GM12878 (cell line): Measurements from ENCODE around the gene HJV. TPM values are rescaled to one million over a fixed set of nuclear protein-coding genes. Genes with fewer than 3 reads are reported as not detected.

ENCODE experiments used
- ATAC-seq: fragments of 200-7000 bp; cut with Tn5 transposase; 3 replicates; pipeline ENCODE4 v1.9.1; 2020; ENCODE audit warnings: mild to moderate bottlenecking, moderate library complexity
- BruUV-seq: library from RNA; stranded (reverse); fragments of 400-500 nt; replicated peaks from 2 replicates; lab custom pipeline; 2021; lab: Mats Ljungman, UMichigan
- CTCF ChIA-PET: fragments of 300-600 bp; sonication (Branson Sonifier 250); formaldehyde crosslinking; extraction: SDS; loops from one replicate; lab custom pipeline; 2021; ENCODE audit warnings: inconsistent platforms; lab: Yijun Ruan, JAX
- POLR2A ChIA-PET: fragments of 350-600 bp; formaldehyde crosslinking; extraction: SDS; loops from one replicate; lab custom pipeline; 2021; ENCODE audit warnings: inconsistent platforms; lab: Charles Lee
- RAD21 ChIA-PET: fragments of 300-600 bp; sonication (Branson Sonifier 250); formaldehyde crosslinking; loops from one replicate; lab custom pipeline; 2023; ENCODE audit warnings: antibody characterized with exemption; ENCODE audit not compliant: unreplicated experiment; lab: Charles Lee
- SMC1A ChIA-PET: fragments of 300-600 bp; sonication (Branson Sonifier 250); formaldehyde crosslinking; loops from one replicate; lab custom pipeline; 2023; ENCODE audit not compliant: unreplicated experiment, uncharacterized antibody; lab: Charles Lee
- DNase-seq: peaks from one replicate; pipeline ENCODE4 v3.0.0-alpha.2; 2011; ENCODE audit warnings: low read depth, low spot score
- FAIRE-seq: peaks from 3 replicates; lab custom pipeline; 2011; peaks lifted over from hg19 to GRCh38; lab: Jason Lieb, UNC
- H2AFZ ChIP-seq: 2 replicates; pipeline ENCODE4 v1.6.0; 2011; ENCODE audit warnings: low read depth, low read length, control low read depth; ENCODE audit not compliant: control insufficient read depth
- H3K27ac ChIP-seq: 2 replicates; pipeline ENCODE4 v1.5.1; 2011; ENCODE audit warnings: control low read depth; ENCODE audit not compliant: control insufficient read depth, insufficient read depth
- H3K27me3 ChIP-seq, 2 experiments: replicated peaks in 1 of 2; 2 replicates each; pipeline versions ENCODE4 v1.6.0 to v1.6.1; 2011; ENCODE audit warnings: low read length in 1 of 2; ENCODE audit not compliant: control insufficient read depth in 2 of 2, insufficient read depth in 2 of 2
- H3K36me3 ChIP-seq, 2 experiments: 2 replicates each; pipeline ENCODE4 v1.5.1; 2011; ENCODE audit warnings: low read length in 1 of 2; ENCODE audit not compliant: control insufficient read depth in 2 of 2, insufficient read depth in 2 of 2
- H3K4me1 ChIP-seq: 2 replicates; pipeline ENCODE4 v1.6.1; 2011; ENCODE audit warnings: mild to moderate bottlenecking, low read length, moderate library complexity, mixed read lengths; ENCODE audit not compliant: control insufficient read depth, insufficient read depth
- H3K4me2 ChIP-seq: 2 replicates; pipeline ENCODE4 v1.6.0; 2011; ENCODE audit warnings: control low read depth; ENCODE audit not compliant: control insufficient read depth, insufficient read depth
- H3K4me3 ChIP-seq: fragments of 200-600 bp; sonication (generic); 2 replicates; pipeline ENCODE4 v1.5.1; 2016
- H3K79me2 ChIP-seq: 2 replicates; pipeline ENCODE4 v1.6.0; 2011; ENCODE audit warnings: low read length; ENCODE audit not compliant: control insufficient read depth, insufficient read depth
- H3K9ac ChIP-seq: 2 replicates; pipeline ENCODE4 v1.8.0; 2011; ENCODE audit warnings: low read length, control low read depth, mixed read lengths; ENCODE audit not compliant: control insufficient read depth, insufficient read depth
- H3K9me3 ChIP-seq: replicated peaks from 3 replicates; pipeline ENCODE4 v1.5.1; 2011; ENCODE audit warnings: mild to moderate bottlenecking, low read length; ENCODE audit not compliant: control insufficient read depth, insufficient read depth
- H4K20me1 ChIP-seq: 2 replicates; pipeline ENCODE4 v1.6.0; 2011; ENCODE audit not compliant: control insufficient read depth, insufficient read depth
- BACH1 ChIP-seq: fragments of 450-650 bp; IDR thresholded peaks from 2 replicates; pipeline ENCODE4 v1.6.1; 2017; ENCODE audit warnings: mild to moderate bottlenecking, borderline replicate concordance
- CHD4 ChIP-seq: fragments of 200-600 bp; sonication (generic); IDR thresholded peaks from 2 replicates; pipeline ENCODE4 v1.6.1; 2016; ENCODE audit warnings: mild to moderate bottlenecking
- CTCF ChIP-seq, 3 experiments: IDR thresholded peaks in 2 of 3; conservative IDR thresholded peaks in 1 of 3; 2 replicates each; pipeline ENCODE4 v1.5.1; 2011; ENCODE audit warnings: low read depth in 3 of 3, low read length in 3 of 3, mild to moderate bottlenecking in 3 of 3, control low read depth in 2 of 3, moderate library complexity in 2 of 3, inconsistent platforms in 1 of 3, mixed read lengths in 1 of 3; ENCODE audit not compliant: control insufficient read depth in 2 of 3, insufficient read depth in 1 of 3; ENCODE audit errors: extremely low read depth in 1 of 3
- HDAC6 ChIP-seq: fragments of 200-600 bp; sonication (generic); IDR thresholded peaks from one replicate; pipeline ENCODE4 v1.8.0; 2017; ENCODE audit warnings: antibody characterized with exemption; ENCODE audit not compliant: unreplicated experiment
- HDGF ChIP-seq: fragments of 450-650 bp; IDR thresholded peaks from 2 replicates; pipeline ENCODE4 v1.6.1; 2016; ENCODE audit warnings: antibody characterized with exemption
- IKZF1 ChIP-seq: fragments of 450-650 bp; conservative IDR thresholded peaks from 2 replicates; pipeline ENCODE4 v1.6.1; 2017; ENCODE audit warnings: antibody characterized with exemption, mild to moderate bottlenecking
- LARP7 ChIP-seq: fragments of 450-650 bp; IDR thresholded peaks from 2 replicates; pipeline ENCODE4 v1.6.1; 2017; ENCODE audit warnings: mild to moderate bottlenecking
- NFYA ChIP-seq: IDR thresholded peaks from 2 replicates; pipeline ENCODE4 v1.6.1; 2011; ENCODE audit warnings: low read depth, mild to moderate bottlenecking, low read length, improper control_type of control experiment, borderline replicate concordance
- POLR2AphosphoS2 ChIP-seq: IDR thresholded peaks from 2 replicates; pipeline ENCODE4 v1.6.1; 2011; ENCODE audit warnings: low read depth, mild to moderate bottlenecking, low read length, improper control_type of control experiment, moderate library complexity
- SMC3 ChIP-seq: IDR thresholded peaks from 2 replicates; pipeline ENCODE4 v1.6.1; 2011; ENCODE audit warnings: low read length, improper control_type of control experiment, borderline replicate concordance
- SREBF1 ChIP-seq: IDR thresholded peaks from 2 replicates; pipeline ENCODE4 v1.6.1; 2012; ENCODE audit warnings: mild to moderate bottlenecking, low read length
- WRNIP1 ChIP-seq: IDR thresholded peaks from 2 replicates; pipeline ENCODE4 v1.6.1; 2011; ENCODE audit warnings: low read depth, low read length, improper control_type of control experiment, borderline replicate concordance
- WGBS: methylation state at CpG from one replicate; pipeline ENCODE4 v1.1.6; 2016; ENCODE audit warnings: low lambda C conversion rate; ENCODE audit not compliant: insufficient replicate concordance, insufficient coverage; ENCODE audit errors: missing lambda C conversion rate; 5-methylcytosine and 5-hydroxymethylcytosine counted together
- in situ Hi-C: fragments of 300-500 bp; cut with MboI; formaldehyde crosslinking; loops from 9 replicates; pipeline ENCODE4 v1.14.3; 2018; ENCODE audit warnings: mixed read lengths
- intact Hi-C: fragments of 100-400 bp; cut with micrococcal nuclease; formaldehyde crosslinking; loops from one replicate; pipeline ENCODE4 v1.14.2; 2022; ENCODE audit not compliant: unreplicated experiment
- polyA plus RNA-seq, 11 experiments: library from polyadenylated mRNA; depleted of rRNA in 4 of 11; unstranded in 6 of 11; stranded (reverse) in 5 of 11; fragments of >200 nt; fragmentation: Nextera tagmentation in 4 of 11; fragmentation: Illumina TruSeq in 1 of 11; extraction: Ambion mirVana in 4 of 11; extraction: Trizol in 1 of 11; gene quantifications; 1 replicate in 1 of 11; 2 replicates in 10 of 11; pipeline versions ENCODE4 v1.2.1 to v1.2.3, GENCODE V29; 2011 to 2016; ENCODE audit warnings: inconsistent platforms in 2 of 11, missing spikeins in 2 of 11, low read depth in 1 of 11
- total RNA-seq, 4 experiments: library from RNA; depleted of rRNA in 3 of 4; stranded (reverse); fragments of >200 nt in 3 of 4; fragmentation: Illumina TruSeq in 1 of 4; extraction: Trizol in 1 of 4; gene quantifications; 2 replicates each; pipeline versions ENCODE4 v1.2.1 to v1.2.3, GENCODE V29; 2013 to 2021
- TF ChIP-seq, protein P1 (sequence below): IDR thresholded peaks from 2 replicates; pipeline ENCODE4 v1.6.1; 2012; ENCODE audit warnings: low read depth, low read length, improper control_type of control experiment
- TF ChIP-seq, protein P2 (sequence below): fragments of 450-650 bp; IDR thresholded peaks from 2 replicates; pipeline ENCODE4 v1.6.1; 2017; ENCODE audit warnings: antibody characterized with exemption, mild to moderate bottlenecking, moderate library complexity
- TF ChIP-seq, protein P3 (sequence below): IDR thresholded peaks from 2 replicates; pipeline ENCODE4 v1.6.1; 2012; ENCODE audit warnings: low read length, inconsistent platforms

The HJV gene
- total and polyA plus RNA-seq, 10 of the 15 experiments (the other 5 are each of a cell fraction or from before 2014, with no cell fraction given), result not detected

DNA sequence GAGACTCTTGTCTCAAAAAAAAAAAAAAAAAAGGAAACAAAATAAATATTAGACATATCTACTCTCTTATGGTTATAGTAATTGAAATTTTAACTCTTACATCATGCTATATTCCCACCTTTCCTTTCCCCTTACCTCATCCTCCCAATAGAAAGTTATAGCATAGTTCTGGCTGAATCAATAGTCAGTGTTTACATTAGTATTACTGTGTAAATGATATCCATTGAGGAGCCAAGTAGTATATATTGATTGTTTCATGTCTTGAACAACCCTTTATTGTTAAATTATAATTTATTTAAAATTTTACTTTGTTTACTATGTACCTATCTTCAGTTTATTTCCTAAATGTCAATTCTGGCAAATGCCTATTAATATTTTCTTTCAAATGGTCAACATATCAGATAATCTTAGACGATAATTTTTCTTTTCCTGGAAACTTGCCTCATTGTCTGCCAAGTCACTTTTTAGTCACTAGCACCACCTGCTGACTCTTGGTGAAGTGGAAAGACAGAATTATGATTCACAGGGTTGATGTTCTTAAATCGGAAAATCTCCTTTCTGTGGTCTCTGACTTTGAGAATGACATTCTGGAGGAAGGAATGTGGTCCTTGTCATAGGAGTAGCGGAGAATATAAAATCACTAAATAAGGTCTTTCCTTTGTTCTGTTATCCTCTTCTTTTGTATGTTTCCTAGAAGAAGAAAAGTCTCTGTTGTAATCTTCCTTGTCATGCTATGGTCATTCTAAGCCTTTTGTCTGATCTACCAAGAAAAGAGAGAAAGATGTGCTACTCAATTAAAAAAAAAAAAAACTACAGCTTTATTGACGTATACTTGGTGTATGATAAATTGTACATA lies 8.6 kb downstream of the HJV start:
- RAD21 ChIA-PET, result interaction anchor here (0.7 to 1.8 kb wide), 10 partner anchors 19 to 275 kb away, joined by 3 to 16 read pairs (median 4); partner anchors contain the start of genes NUDT17 and RBM8A
- peak; percentile 91 for FAIRE-seq
- no peaks in the 10 kb centered on the region for H3K79me2 ChIP-seq
- CTCF ChIA-PET, result interaction anchor here (0.7 to 18.6 kb wide), 18 partner anchors 9 to 290 kb away, joined by 3 to 361 read pairs (median 4); partner anchors contain the start of genes ANKRD34A, HJV, NUDT17 and PIAS3
- POLR2A ChIA-PET, result interaction anchor here (0.6 to 1.3 kb wide), 8 partner anchors 33 to 166 kb away, joined by 3 to 6 read pairs (median 3); partner anchors contain the start of genes ANKRD34A, LIX1L and POLR3GL
- no peaks in the 10 kb centered on the region for H3K36me3 ChIP-seq
- peaks cover 0 to 1% of the 10 kb centered on the region in 2 experiments; a peak in 3 of 4 replicates for H3K27me3 ChIP-seq
- H3K27ac ChIP-seq, result no peak overlapping the region
- H2AFZ ChIP-seq, result no peak overlapping the region
- H4K20me1 ChIP-seq, result no peaks in the 10 kb centered on the region
- in situ Hi-C loops (loop anchor here (5.0 kb wide), 1 partner anchor 116 kb away; no protein-coding TSS in a partner anchor), intact Hi-C loops (loop anchor here (1.0 to 5.0 kb wide), 4 partner anchors 36 to 276 kb away; no protein-coding TSS in a partner anchor)
- H3K4me2 ChIP-seq, result no peak overlapping the region
- H3K9ac ChIP-seq, result no peak overlapping the region
- no peaks in the 10 kb centered on the region for H3K9me3 ChIP-seq
- SMC1A ChIA-PET, result interaction anchor here (0.8 to 7.5 kb wide), 8 partner anchors 12 to 168 kb away, joined by 3 to 180 read pairs (median 5); partner anchors contain the start of genes ANKRD34A, LIX1L, NUDT17 and POLR3GL
- no peak overlapping the region for H3K4me3 ChIP-seq
- H3K4me1 ChIP-seq, result no peaks in the 10 kb centered on the region
- peak; percentile 84 for ATAC-seq
- whole genome bisulfite sequencing, result 0% methylated on average over 4 of the region's 4 CpGs
- no peak for DNase-seq
- BruUV-seq, result no TSS peak
- TF ChIP-seq LARP7, result no peak
- no peak for TF ChIP-seq HDAC6
- TF ChIP-seq, protein P1, sequence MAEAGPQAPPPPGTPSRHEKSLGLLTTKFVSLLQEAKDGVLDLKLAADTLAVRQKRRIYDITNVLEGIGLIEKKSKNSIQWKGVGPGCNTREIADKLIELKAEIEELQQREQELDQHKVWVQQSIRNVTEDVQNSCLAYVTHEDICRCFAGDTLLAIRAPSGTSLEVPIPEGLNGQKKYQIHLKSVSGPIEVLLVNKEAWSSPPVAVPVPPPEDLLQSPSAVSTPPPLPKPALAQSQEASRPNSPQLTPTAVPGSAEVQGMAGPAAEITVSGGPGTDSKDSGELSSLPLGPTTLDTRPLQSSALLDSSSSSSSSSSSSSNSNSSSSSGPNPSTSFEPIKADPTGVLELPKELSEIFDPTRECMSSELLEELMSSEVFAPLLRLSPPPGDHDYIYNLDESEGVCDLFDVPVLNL, result no peak
- TF ChIP-seq CTCF (IDR thresholded peaks at IDR 0.05 in 2 of 3, conservative IDR thresholded peaks at IDR 0.05 in 1 of 3; ENCODE audit: control insufficient read depth in 2 of 3, extremely low read depth in 1 of 3, insufficient read depth in 1 of 3, low read depth in 3 of 3, low read length in 3 of 3), result peak; percentile 68 to 89 (median 76); a peak in 5 of 6 replicates
- TF ChIP-seq, protein P2, sequence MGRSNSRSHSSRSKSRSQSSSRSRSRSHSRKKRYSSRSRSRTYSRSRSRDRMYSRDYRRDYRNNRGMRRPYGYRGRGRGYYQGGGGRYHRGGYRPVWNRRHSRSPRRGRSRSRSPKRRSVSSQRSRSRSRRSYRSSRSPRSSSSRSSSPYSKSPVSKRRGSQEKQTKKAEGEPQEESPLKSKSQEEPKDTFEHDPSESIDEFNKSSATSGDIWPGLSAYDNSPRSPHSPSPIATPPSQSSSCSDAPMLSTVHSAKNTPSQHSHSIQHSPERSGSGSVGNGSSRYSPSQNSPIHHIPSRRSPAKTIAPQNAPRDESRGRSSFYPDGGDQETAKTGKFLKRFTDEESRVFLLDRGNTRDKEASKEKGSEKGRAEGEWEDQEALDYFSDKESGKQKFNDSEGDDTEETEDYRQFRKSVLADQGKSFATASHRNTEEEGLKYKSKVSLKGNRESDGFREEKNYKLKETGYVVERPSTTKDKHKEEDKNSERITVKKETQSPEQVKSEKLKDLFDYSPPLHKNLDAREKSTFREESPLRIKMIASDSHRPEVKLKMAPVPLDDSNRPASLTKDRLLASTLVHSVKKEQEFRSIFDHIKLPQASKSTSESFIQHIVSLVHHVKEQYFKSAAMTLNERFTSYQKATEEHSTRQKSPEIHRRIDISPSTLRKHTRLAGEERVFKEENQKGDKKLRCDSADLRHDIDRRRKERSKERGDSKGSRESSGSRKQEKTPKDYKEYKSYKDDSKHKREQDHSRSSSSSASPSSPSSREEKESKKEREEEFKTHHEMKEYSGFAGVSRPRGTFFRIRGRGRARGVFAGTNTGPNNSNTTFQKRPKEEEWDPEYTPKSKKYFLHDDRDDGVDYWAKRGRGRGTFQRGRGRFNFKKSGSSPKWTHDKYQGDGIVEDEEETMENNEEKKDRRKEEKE, result no peak
- TF ChIP-seq CHD4, result no peak
- no peak for TF ChIP-seq WRNIP1
- TF ChIP-seq HDGF, result no peak
- TF ChIP-seq SREBF1, result no peak
- no peak for TF ChIP-seq NFYA
- TF ChIP-seq, protein P3, sequence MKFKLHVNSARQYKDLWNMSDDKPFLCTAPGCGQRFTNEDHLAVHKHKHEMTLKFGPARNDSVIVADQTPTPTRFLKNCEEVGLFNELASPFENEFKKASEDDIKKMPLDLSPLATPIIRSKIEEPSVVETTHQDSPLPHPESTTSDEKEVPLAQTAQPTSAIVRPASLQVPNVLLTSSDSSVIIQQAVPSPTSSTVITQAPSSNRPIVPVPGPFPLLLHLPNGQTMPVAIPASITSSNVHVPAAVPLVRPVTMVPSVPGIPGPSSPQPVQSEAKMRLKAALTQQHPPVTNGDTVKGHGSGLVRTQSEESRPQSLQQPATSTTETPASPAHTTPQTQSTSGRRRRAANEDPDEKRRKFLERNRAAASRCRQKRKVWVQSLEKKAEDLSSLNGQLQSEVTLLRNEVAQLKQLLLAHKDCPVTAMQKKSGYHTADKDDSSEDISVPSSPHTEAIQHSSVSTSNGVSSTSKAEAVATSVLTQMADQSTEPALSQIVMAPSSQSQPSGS, result 0 out of 2 replicates have a peak, but pooled peaks have one; percentile 34
- no peak for TF ChIP-seq BACH1
- peak; percentile 90 for TF ChIP-seq SMC3
- TF ChIP-seq IKZF1, result no peak
- TF ChIP-seq POLR2AphosphoS2, result no peak
